ENCODE measurements around the gene SH3RF3.

DNA sequence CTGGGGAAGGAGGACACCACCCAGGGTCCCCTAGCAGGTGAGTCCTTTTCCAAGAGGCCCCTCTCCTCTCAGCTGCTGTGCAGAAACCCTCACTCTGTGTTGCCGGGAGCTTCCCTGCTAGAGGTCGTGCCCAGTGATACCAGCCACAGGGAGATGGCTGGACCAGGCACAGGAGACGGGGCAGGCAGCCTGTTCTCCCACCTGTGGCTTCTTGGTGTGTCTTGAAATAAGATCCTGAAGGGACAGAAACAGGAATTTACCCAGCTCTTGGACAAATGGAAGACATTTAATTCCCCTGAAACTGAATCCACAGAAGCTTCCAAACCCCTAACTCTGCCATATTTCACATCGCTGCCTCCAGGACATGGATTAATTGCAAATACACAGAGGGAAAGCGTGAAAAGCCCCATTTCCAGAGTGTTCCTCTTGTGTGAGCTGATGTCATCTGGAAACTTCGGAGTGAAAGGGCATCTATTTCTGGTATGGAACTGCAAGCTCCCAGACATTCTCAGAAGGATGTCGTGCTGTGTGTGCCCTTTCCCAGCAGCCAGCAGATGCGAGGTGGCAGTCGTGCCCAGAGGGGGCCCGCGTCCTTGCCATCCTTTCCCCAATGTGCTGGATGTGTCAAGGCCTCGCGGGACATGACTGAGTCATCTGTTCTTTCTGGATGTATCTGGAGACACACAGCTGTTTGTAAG, 307.0 kb downstream of the SH3RF3 start:
- TF ChIP-seq, protein P1, sequence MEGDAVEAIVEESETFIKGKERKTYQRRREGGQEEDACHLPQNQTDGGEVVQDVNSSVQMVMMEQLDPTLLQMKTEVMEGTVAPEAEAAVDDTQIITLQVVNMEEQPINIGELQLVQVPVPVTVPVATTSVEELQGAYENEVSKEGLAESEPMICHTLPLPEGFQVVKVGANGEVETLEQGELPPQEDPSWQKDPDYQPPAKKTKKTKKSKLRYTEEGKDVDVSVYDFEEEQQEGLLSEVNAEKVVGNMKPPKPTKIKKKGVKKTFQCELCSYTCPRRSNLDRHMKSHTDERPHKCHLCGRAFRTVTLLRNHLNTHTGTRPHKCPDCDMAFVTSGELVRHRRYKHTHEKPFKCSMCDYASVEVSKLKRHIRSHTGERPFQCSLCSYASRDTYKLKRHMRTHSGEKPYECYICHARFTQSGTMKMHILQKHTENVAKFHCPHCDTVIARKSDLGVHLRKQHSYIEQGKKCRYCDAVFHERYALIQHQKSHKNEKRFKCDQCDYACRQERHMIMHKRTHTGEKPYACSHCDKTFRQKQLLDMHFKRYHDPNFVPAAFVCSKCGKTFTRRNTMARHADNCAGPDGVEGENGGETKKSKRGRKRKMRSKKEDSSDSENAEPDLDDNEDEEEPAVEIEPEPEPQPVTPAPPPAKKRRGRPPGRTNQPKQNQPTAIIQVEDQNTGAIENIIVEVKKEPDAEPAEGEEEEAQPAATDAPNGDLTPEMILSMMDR (IDR thresholded peaks at IDR 0.05), result no peak
- TF ChIP-seq POLR2A (IDR thresholded peaks at IDR 0.05), result no peak
